B cell (primary cell): Measurements from ENCODE around the gene RNASE4.

Experiments
- EZH2 ChIP-seq: IDR thresholded peaks from 2 replicates; pipeline ENCODE4 v1.6.1; 2012; ENCODE audit warnings: borderline replicate concordance, low read depth, mild to moderate bottlenecking, moderate library complexity, low read length; ENCODE audit not compliant: insufficient read depth, poor library complexity, severe bottlenecking
- TF ChIP-seq, protein P1 (sequence below): fragments of 200-600 bp; IDR thresholded peaks from one replicate; pipeline ENCODE4 v1.8.0; 2022; ENCODE audit warnings: antibody characterized with exemption, mild to moderate bottlenecking

DNA sequence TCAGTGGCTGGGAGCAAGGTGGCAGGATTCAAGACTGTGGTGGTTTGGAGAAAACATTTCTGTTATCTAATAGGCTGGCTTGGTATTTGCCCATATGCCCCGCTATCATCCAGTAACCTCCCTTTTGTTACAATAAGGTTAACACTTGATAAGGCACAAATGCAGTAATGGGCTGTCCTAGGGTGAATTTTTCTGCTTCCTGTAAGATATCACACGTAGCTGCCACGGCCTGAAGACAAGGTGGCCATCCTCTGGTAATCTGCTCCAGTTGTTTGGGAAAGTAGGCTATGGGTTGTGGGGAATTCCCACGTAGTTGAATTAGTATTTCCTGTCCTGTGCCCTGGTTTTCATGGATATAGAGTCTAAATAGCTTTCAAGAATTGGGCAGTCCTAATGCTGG, 27.3 kb downstream of the RNASE4 start:
- TF ChIP-seq, protein P1, sequence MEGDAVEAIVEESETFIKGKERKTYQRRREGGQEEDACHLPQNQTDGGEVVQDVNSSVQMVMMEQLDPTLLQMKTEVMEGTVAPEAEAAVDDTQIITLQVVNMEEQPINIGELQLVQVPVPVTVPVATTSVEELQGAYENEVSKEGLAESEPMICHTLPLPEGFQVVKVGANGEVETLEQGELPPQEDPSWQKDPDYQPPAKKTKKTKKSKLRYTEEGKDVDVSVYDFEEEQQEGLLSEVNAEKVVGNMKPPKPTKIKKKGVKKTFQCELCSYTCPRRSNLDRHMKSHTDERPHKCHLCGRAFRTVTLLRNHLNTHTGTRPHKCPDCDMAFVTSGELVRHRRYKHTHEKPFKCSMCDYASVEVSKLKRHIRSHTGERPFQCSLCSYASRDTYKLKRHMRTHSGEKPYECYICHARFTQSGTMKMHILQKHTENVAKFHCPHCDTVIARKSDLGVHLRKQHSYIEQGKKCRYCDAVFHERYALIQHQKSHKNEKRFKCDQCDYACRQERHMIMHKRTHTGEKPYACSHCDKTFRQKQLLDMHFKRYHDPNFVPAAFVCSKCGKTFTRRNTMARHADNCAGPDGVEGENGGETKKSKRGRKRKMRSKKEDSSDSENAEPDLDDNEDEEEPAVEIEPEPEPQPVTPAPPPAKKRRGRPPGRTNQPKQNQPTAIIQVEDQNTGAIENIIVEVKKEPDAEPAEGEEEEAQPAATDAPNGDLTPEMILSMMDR, result no peak
- TF ChIP-seq EZH2, result no peak
